Transverse colon (tissue), 4 donors: ENCODE measurements around the gene CHTF18. TPM values are rescaled to one million over a fixed set of nuclear protein-coding genes. Genes with fewer than 3 reads are reported as not detected.

ENCODE experiments used
- DNase-seq: peaks from one replicate; pipeline ENCODE4 v3.0.0-alpha.2; 2019
- H3K27ac ChIP-seq, 4 donors: fragments of 200-600 bp; sonication (generic); 2 replicates each; pipeline ENCODE4 v1.5.1; 2016 to 2018; ENCODE audit warnings: inconsistent platforms in 4 of 4
- H3K27me3 ChIP-seq: fragments of 200-600 bp; sonication (generic); 2 replicates; pipeline ENCODE4 v1.5.1; 2017; ENCODE audit warnings: inconsistent platforms
- H3K36me3 ChIP-seq, 4 donors: fragments of 200-600 bp; sonication (generic); 2 replicates each; pipeline ENCODE4 v1.5.1; 2017 to 2019; ENCODE audit warnings: inconsistent platforms in 4 of 4
- H3K4me1 ChIP-seq, 4 donors: fragments of 200-600 bp; sonication (generic); 2 replicates each; pipeline ENCODE4 v1.5.1; 2017 to 2020; ENCODE audit warnings: inconsistent platforms in 4 of 4
- H3K4me3 ChIP-seq, 4 donors: fragments of 200-600 bp; sonication (generic); 1 replicate in 1 of 4; 2 replicates in 3 of 4; pipeline versions ENCODE4 v1.5.1 to v1.6.1; 2017 to 2019; ENCODE audit warnings: inconsistent platforms in 4 of 4
- H3K9me3 ChIP-seq, 2 donors: fragments of 200-600 bp; sonication (generic); 2 replicates each; pipeline ENCODE4 v1.5.1; 2017 to 2019; ENCODE audit warnings: inconsistent platforms in 2 of 2
- CTCF ChIP-seq, 5 experiments: fragments of 200-600 bp in 3 of 5; fragments of 450-650 bp in 2 of 5; sonication (generic) in 3 of 5; IDR thresholded peaks; 1 replicate in 2 of 5; 2 replicates in 3 of 5; pipeline ENCODE4 v1.5.1; 2016 to 2017; ENCODE audit warnings: antibody characterized with exemption in 5 of 5, inconsistent platforms in 3 of 5, mild to moderate bottlenecking in 2 of 5, moderate library complexity in 1 of 5
- EP300 ChIP-seq: sonication (generic); formaldehyde crosslinking; IDR thresholded peaks from one replicate; pipeline ENCODE4 v1.6.1; 2017; ENCODE audit warnings: antibody characterized with exemption, low read depth
- POLR2A ChIP-seq: fragments of 450-650 bp; IDR thresholded peaks from one replicate; pipeline ENCODE4 v1.6.1; 2016; ENCODE audit warnings: antibody characterized with exemption, mild to moderate bottlenecking, moderate library complexity
- POLR2AphosphoS5 ChIP-seq, 3 donors: sonication (generic); formaldehyde crosslinking; IDR thresholded peaks; one replicate each; pipeline ENCODE4 v1.6.1; 2016; ENCODE audit warnings: antibody characterized with exemption in 3 of 3
- WGBS, 2 donors: methylation state at CpG; one replicate each; pipeline ENCODE4 v1.1.5; 2018; ENCODE audit warnings: low coverage in 1 of 2; 5-methylcytosine and 5-hydroxymethylcytosine counted together
- in situ Hi-C, 4 donors: fragments of 200-750 bp; cut with MboI; loops; one replicate each; pipeline versions ENCODE4 v1.15.0 to v1.15.1; 2017; ENCODE audit warnings: low sequenced_read_pairs in 3 of 4, low pct_ligation_motif_present in 1 of 4, low pct_unique_long_range_greater_than_20kb in 1 of 4
- intact Hi-C: fragments of 100-400 bp; cut with DNase I; formaldehyde crosslinking; loops from one replicate; pipeline ENCODE4 v1.15.1; 2023; ENCODE audit warnings: low total_unique reads
- total RNA-seq, 4 donors: library from RNA; depleted of rRNA; stranded (reverse); fragments of >200 nt; gene quantifications; one replicate each; pipeline ENCODE4 v1.1.0, GENCODE V29; 2016

Gene CHTF18
- total RNA-seq, 4 donors from 2014 or later = 4.6 to 33.4 (median 12.9) TPM

GRCh38 chr16:745739-746138 lies 42.7 kb upstream of the CHTF18 start:
- no peak overlapping the region for H3K27ac ChIP-seq
- no peak overlapping the region for H3K4me3 ChIP-seq
- DNase-seq = no peak
- H3K36me3 ChIP-seq = no peaks in the 10 kb centered on the region
- intact Hi-C loops (no loop called here), in situ Hi-C loops (no loop called here)
- no peaks in the 10 kb centered on the region for H3K9me3 ChIP-seq
- peaks cover 15% of the 10 kb centered on the region for H3K27me3 ChIP-seq
- TF ChIP-seq CTCF (IDR thresholded peaks at IDR 0.05) (peak in 4 of 5 experiments; percentile 11 to 28 (median 20)), POLR2AphosphoS5 (IDR thresholded peaks at IDR 0.05) (no peak)
- H3K4me1 ChIP-seq = peaks cover 0 to 8% (median 6%) of the 10 kb centered on the region in 4 donors
- WGBS, 2 donors = 4% methylated on average over 14 of the region's 14 CpGs; no CpG with 5 or more reads in 1 of the 2 donors

- Histone ChIP-seq H3K9me3 (no peaks in the 10 kb centered on the region), H3K36me3 (no peaks in the 10 kb centered on the region), H3K27ac (no peak overlapping the region), H3K4me3 (no peak overlapping the region), H3K27me3 (peaks cover 24% of the 10 kb centered on the region), H3K4me1 (peaks cover 0 to 2% (median 0%) of the 10 kb centered on the region in 4 donors)
- in situ Hi-C loops = no loop called here
- intact Hi-C loops = no loop called here
- TF ChIP-seq POLR2A (no peak), POLR2AphosphoS5 (IDR thresholded peaks at IDR 0.05) (no peak), CTCF (IDR thresholded peaks at IDR 0.05) (no peak), EP300 (no peak)
- 80% methylated on average over 11 of the region's 13 CpGs; no CpG with 5 or more reads in 1 of the 2 donors for WGBS, 2 donors
- no peak for DNase-seq
These were observed 41.8 kb upstream of the CHTF18 start for GRCh38 chr16:746637-747036.

- 78% methylated on average over 39 of the region's 39 CpGs; no CpG with 5 or more reads in 1 of the 2 donors for WGBS, 2 donors
- no peak for DNase-seq
- H3K4me1 ChIP-seq = no peaks in the 10 kb centered on the region
- intact Hi-C loops = no loop called here
- TF ChIP-seq POLR2A = no peak
- no peak for TF ChIP-seq CTCF (IDR thresholded peaks at IDR 0.05)
- no peak for TF ChIP-seq EP300
- no peak for TF ChIP-seq POLR2AphosphoS5 (IDR thresholded peaks at IDR 0.05)
- no peaks in the 10 kb centered on the region for H3K9me3 ChIP-seq
- H3K4me3 ChIP-seq = no peak overlapping the region
- no peak overlapping the region for H3K27ac ChIP-seq
- in situ Hi-C loops = no loop called here
- peaks cover 39% of the 10 kb centered on the region for H3K27me3 ChIP-seq
- H3K36me3 ChIP-seq = no peaks in the 10 kb centered on the region
These were observed 40.3 kb upstream of the CHTF18 start for GRCh38 chr16:747978-748746.

- intact Hi-C loops = no loop called here
- in situ Hi-C loops = no loop called here
These were observed 39.4 kb upstream of the CHTF18 start for GRCh38 chr16:749010-749409.

More at GRCh38 chr16:749010-749409, 39.4 kb upstream of the CHTF18 start:
- DNase-seq = no peak
- Histone ChIP-seq H3K36me3 (no peaks in the 10 kb centered on the region), H3K27ac (no peak overlapping the region), H3K9me3 (no peaks in the 10 kb centered on the region), H3K4me3 (no peak overlapping the region), H3K27me3 (peaks cover 44% of the 10 kb centered on the region), H3K4me1 (no peaks in the 10 kb centered on the region)
- WGBS, 2 donors = 74% methylated on average over 4 to 6 of the region's 6 CpGs
- no peak for TF ChIP-seq EP300
- TF ChIP-seq CTCF (IDR thresholded peaks at IDR 0.05) = no peak
- no peak for TF ChIP-seq POLR2A
- TF ChIP-seq POLR2AphosphoS5 (IDR thresholded peaks at IDR 0.05) = no peak
